GM13976 (cell line): ENCODE measurements around the gene RHBDF1.
A peak's percentile ranks its signal among the peaks of the same experiment; 100 is the strongest.

ENCODE experiments used
- DNase-seq: peaks from one replicate; pipeline ENCODE4 v3.0.0; 2012; ENCODE audit warnings: low spot score
- CTCF ChIP-seq: IDR thresholded peaks from 2 replicates; pipeline ENCODE4 v1.5.1; 2012; ENCODE audit warnings: borderline replicate concordance, mild to moderate bottlenecking; ENCODE audit not compliant: insufficient read depth; ENCODE audit errors: extremely low read depth, missing control alignments, control extremely low read depth
- in situ Hi-C: fragments of 300-500 bp; cut with MboI; formaldehyde crosslinking; loops from one replicate; pipeline ENCODE4 v1.12.0; 2022; ENCODE audit warnings: low sequenced_read_pairs, mixed read lengths, inconsistent platforms; ENCODE audit not compliant: unreplicated experiment

RHBDF1 gene

GRCh38 chr16:72561-73548 lies at the start of gene RHBDF1:
RHBDF1 (minus strand) TSS chr16:72631; CDS start chr16:65015, 7,616 bp downstream.
- no peak for TF ChIP-seq CTCF

GRCh38 chr16:120756-121155 lies 48.3 kb upstream of the RHBDF1 start:
- in situ Hi-C loops = no loop called here
- no peak for TF ChIP-seq CTCF

More at GRCh38 chr16:72561-73548, at the start of gene RHBDF1:
- DNase-seq = peak; percentile 74
- in situ Hi-C loops = no loop called here

DNA sequence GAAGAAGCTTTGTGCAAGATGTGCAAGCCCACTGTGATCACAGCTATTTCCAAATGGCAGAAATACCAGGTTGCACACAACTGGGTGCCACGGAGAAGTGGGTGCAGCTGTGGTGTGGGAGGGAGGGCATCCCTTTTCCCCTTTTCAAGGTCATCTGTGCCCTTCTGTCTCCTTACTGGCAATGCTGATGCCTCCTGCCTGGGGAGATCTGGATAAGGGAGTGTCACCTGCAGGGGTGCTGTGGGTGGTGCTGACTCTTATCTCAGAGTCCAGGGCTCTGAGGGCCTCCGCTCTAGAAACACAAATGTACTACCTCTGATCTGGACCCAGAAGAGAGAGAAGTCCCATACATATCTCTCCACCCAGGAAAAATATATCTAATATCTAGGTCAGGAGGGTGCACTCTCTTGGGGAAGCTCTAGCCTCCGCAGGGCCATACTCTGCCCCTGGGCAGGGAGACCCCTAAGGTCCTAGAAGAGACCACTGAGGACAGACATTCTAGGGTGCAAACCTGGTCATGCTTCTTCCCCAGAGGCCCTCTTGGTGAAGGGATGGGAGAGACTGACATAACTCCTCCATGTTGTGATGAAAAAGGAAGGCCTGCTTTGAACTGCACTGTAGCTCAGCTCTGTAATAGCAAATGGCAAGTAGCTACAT lies 47.5 kb upstream of the RHBDF1 start:
- no peak for TF ChIP-seq CTCF
- DNase-seq = no peak
- in situ Hi-C loops = loop anchor here (5.0 kb wide), 1 partner anchor 62 kb away; the partner anchor contains the start of gene HBQ1

More at GRCh38 chr16:120756-121155, 48.3 kb upstream of the RHBDF1 start:
- no peak for DNase-seq

GRCh38 chr16:119295-119694 lies 46.9 kb upstream of the RHBDF1 start:
- no peak for TF ChIP-seq CTCF
- in situ Hi-C loops = loop anchor here (5.0 kb wide), 1 partner anchor 63 kb away; the partner anchor contains the start of gene HBQ1
- DNase-seq = no peak

DNA sequence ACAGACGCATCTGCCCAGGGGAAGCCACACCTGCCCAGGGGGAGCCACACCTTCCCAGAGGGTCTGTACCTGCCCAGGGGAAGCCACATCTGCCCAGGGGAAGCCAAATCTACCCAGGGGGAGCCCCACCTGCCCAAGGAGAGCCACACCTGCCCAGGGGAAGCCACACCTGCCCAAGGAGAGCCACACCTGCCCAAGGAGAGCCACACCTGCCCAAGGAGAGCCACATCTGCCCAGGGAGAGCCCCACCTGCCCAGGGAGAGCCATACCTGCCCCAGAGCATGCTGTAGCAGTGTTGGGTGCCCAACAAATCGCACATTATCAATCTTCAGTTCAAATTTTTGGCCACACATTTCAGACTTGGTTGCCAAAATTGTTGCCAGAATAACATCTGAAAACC lies 46.4 kb upstream of the RHBDF1 start:
- in situ Hi-C loops = loop anchor here (5.0 kb wide), 1 partner anchor 63 kb away; the partner anchor contains the start of gene HBQ1
- DNase-seq = no peak
- no peak for TF ChIP-seq CTCF
